ENCODE results near the gene RINL. TPM values are rescaled to one million over a fixed set of nuclear protein-coding genes. Genes with fewer than 3 reads are reported as not detected.
"Not testable (repeated sequence)": the region's sequence is repeated elsewhere in the genome, so short reads cannot be mapped to it uniquely, and the experiment has no call there.

The RINL gene
- total RNA-seq, 1 donor from 2014 or later, result 14.1 TPM

DNA sequence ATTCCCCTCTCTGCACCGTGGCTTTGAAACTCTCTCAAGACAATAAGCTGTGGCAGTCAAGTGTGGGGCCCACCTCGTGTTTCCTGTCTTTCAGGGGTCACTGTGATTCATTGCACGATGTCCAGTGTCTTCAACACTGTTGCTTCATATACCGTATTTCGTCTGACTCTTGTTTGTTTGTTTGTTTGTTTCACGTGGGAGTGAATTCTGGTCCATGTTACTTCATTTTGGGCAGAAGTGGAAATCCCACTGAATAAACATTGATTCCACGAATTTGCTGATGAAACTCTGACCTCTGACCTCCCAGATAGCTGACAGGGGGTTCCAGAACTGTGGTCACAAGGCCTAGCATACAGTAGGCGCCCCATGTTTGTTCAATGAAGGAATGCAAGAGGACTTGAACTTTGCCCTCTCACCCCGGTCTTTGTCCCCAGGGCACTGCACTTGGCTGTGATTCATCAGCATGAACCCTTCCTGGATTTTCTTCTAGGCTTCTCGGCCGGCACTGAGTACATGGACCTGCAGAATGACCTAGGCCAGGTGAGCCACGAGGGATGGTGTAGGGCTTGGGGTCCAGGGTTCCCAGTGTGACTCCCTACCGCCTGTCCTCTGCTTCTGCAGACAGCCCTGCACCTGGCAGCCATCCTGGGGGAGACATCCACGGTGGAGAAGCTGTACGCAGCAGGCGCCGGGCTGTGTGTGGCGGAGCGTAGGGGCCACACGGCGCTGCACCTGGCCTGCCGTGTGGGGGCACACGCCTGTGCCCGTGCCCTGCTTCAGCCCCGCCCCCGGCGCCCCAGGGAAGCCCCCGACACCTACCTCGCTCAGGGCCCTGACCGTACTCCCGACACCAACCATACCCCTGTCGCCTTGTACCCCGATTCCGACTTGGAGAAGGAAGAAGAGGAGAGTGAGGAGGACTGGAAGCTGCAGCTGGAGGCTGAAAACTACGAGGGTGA lies 26.8 kb upstream of the RINL start:
- DNase-seq (ENCODE audit: low spot score), result no peak

DNA sequence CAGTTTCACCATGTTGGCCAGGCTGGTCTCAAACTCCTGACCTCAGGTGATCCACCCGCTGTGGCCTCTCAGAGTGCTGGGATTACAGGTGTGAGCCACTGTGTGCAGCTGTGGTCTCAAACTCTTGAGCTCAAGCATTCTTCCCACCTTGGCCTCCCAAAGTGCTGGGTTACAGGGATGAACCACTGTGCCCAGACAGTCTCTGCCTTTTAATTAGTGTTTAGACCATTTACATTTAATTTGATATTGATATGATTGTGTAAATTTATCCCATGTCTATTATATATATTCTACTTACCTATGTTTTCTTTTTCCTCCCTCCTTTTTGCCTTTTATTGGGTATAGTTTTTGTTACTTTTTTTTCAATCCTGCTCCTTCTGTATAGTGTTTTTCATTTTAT lies 23.6 kb upstream of the RINL start:
- no peak for DNase-seq (ENCODE audit: low spot score)

- DNase-seq (ENCODE audit: low spot score), result no peak
Measured at GRCh38 chr19:38900743-38901190, 22.7 kb upstream of the RINL start.

DNA sequence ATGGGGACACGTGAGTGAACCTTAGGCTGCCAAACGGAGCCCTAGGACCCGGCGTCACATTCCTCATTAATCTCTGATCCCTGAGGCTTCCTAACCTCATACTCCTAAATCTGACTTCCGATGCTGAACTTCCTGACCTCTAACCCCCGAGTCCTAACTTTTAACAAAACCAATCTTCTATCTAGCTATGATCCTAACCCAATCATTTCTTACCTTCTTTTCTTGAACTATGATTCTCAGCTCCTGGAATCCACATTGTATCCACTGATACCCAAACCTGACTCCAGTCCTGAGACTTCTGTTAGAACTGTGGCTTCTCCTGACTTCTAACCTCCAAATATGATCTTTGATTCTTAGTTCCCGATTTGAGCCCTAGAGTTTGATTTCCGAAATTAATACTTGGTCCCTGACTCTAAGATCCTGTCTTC lies 22.1 kb upstream of the RINL start:
- no peak for DNase-seq (ENCODE audit: low spot score)

GRCh38 chr19:38899447-38900201 lies 21.5 kb upstream of the RINL start, which contains the start of the genes NFKBIB and SIRT2:
NFKBIB (plus strand) TSS chr19:38899969; CDS start chr19:38900033, 64 bp downstream.
SIRT2 (minus strand) TSS chr19:38899618; CDS start chr19:38899521, 97 bp downstream.
- peak; percentile 100 for DNase-seq (ENCODE audit: low spot score)

DNA sequence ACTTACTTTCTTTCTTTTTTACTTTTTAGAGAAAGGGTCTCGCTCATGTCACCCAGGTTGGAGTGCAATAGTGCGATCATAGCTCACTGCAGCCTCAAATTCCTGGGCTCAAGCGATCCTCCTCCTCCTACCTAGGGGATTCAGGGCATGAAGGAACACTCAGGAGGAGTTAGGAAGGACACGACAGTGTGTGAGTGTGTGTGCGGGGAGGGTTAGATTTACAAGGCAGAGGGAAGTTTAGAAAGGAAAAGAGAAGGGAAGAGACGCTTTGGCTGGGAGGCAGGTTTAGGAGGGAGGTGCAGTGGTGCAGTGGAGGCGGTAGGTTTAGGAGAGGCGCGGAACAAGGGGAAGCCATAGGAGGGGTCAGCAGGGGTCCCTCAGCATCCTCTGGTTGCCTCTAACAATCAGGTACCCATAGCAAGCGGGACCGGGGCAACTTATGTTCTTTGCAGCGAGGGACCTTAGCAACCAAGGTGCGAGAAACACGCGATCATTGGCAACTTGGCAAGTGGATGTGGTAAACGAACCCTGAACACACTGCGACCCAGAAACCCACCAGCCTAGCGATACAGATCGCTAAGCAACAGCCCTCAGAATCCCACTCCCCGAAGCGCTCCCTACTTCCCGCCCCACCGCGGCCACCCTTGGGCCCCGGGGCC lies 20.8 kb upstream of the RINL start:
- no peak for DNase-seq (ENCODE audit: low spot score)

- no peak for DNase-seq (ENCODE audit: low spot score)
Measured at GRCh38 chr19:38894968-38895367, 16.9 kb upstream of the RINL start.

DNA sequence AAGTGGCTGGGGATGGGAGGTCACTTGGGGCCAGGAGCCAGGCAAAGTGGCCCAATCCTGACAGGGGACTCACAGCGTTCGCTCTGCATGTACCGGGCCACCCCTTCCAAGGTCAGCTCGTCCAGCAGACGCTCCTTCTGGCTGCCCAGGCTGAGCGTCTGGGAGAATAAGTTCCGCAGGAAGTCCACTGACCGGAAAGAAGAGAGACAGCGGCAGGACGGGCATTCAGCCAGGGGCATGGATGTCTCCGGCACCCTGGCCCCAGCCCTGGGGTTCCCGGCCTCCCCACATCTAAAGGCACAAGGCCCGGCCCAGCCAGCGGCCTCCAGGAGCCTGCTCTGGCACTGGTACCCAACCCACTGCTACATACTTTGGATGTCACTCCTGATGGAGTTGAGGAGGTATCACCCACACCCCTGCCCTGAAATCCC lies 15.3 kb upstream of the RINL start:
- no peak for DNase-seq (ENCODE audit: low spot score)

DNA sequence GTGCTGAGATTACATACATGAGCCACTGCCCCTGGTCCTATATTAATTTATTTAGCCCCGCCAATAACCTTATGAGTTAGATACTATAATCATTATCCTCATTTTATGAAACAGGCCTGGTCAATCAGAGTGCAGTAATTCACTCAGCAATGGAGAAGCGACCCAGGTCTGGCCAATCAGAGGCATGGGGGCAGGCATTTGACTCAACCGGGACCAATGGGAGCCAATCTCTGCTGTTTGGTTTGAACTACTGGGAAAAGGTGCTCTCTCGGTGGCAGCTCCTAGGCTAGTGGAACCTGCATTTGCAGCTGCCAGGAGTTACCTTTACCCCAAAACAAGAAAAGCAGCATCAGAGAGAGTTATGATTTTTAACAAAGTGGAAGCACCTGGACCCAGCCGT lies 14.8 kb upstream of the RINL start:
- DNase-seq (ENCODE audit: low spot score), result no peak

- DNase-seq (ENCODE audit: low spot score), result no peak
Measured at GRCh38 chr19:38891771-38892170, 13.7 kb upstream of the RINL start.

- DNase-seq (ENCODE audit: low spot score), result no peak
Measured at GRCh38 chr19:38890686-38891085, 12.6 kb upstream of the RINL start.

DNA sequence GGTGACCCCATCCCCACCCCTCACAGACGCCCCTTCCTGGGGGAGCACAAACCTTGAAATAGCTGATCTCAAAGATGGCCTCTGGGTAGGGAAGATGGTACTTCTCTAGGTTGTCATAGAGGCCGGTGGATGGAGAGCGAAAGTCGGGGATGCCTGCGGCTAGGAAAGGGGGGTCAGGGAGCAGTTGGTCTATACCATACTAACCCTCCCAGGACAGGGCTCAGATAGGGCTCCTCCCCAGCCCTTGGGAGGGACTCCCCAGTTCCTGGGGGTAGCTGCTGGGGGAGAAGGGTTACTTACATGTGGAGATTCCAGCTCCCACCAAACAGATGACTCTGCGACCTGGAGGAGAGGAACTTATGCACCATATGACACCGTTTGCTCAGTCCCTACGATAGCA lies 11.7 kb upstream of the RINL start:
- no peak for DNase-seq (ENCODE audit: low spot score)

- no peak for DNase-seq (ENCODE audit: low spot score)
Measured at GRCh38 chr19:38888876-38889275, 10.8 kb upstream of the RINL start.

DNA sequence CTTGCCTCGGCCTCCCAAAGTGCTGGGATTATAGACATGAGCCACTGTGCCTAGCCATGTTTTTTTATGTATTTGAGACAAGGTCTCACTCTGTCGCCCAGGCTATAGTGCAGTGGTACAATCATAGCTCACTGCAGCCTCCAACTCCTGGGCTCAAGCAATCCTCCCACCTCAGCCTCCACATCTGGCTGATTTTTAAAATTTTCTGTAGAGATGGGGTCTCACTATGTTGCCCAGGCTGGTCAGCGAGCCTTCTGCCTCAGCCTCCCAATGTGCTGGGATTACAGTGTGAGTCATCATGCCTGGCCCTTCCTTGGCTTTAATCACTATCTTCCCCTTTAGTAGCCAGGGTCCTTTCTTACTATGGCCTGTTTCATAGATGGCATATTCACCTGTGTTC lies 6.6 kb upstream of the RINL start:
- DNase-seq (ENCODE audit: low spot score), result not testable (repeated sequence)

GRCh38 chr19:38883286-38883685 lies 5.2 kb upstream of the RINL start:
- no peak for DNase-seq (ENCODE audit: low spot score)

- no peak for DNase-seq (ENCODE audit: low spot score)
Measured at GRCh38 chr19:38880882-38881609, 3.0 kb upstream of the RINL start.

GRCh38 chr19:38880076-38880881 lies 2.2 kb upstream of the RINL start:
- no peak for DNase-seq (ENCODE audit: low spot score)

DNA sequence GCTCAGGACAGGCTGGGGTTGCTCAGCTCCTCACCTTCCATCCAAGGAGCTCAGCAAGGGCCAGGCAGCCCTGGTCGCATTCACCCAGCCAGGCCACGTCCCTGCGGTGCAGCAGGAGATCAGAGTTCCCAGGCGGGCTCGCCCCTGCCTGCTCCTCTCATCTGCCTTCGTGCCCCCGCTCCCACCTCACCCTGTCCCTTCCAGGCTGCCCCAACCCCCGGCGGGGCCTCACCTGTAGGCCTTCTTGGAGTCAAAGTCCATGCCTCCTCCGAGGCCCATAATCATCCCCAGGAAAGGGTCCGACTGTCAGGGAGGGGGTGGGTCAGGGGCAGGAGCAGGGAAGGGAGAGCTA lies 1.3 kb upstream of the RINL start:
- no peak for DNase-seq (ENCODE audit: low spot score)

DNA sequence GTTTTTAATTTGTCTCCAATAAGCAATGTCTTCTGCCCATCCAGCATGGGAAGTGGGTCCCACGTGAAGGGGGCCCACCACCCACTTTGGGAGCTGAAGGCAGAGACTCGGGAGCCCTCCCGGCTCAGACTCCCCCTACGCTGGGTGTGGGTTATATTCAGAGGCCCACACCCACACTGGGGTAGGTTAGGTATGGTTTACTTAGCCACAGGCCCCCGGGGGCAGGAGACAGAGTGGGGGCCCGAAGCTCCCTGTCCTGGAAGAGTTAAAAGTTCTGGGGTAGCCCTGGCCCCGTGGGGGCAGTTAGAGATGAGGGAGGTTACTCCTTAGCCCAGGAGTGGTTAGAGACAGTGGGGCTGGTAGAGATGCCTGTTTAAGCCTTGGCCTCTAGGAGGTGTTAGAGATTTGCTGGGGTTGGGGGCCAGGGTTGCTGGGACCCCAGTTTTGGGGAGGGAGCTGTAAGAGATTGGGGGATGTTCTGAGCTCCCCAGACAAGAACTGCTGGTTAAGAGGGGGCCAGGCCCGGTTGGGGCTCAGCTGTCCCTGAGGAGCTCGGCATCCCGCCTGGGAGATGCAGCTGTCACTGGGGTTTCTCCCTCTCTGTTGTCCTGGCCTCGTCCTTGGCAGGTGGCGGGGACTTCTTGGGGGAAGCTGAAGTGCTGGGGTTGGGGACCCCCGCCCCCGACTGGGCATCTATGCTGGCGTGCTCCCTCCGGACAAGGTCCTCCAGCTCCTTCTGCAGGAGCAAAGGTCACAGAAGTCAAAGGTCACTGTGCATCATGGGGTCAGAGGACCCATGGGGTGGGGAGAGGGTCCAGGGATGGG lies 712 bp upstream of the RINL start:
- DNase-seq (ENCODE audit: low spot score), result no peak

All from ureter (tissue), 1 donor.